K562 treated with DMSO at 1 percent for 48 hours (cell line): ENCODE measurements around the gene CHPF. TPM values are rescaled to one million over a fixed set of nuclear protein-coding genes. Genes with fewer than 3 reads are reported as not detected.

Source experiments
- total RNA-seq: library from RNA; unstranded; fragments of 300-600 nt; gene quantifications from 2 replicates; pipeline ENCODE4 v1.2.3, GENCODE V29; 2022; ENCODE audit warnings: low replicate concordance; ENCODE audit errors: extremely low read depth

Gene CHPF
- 168 TPM in 1 of 2 replicates, not detected in the other for total RNA-seq

GRCh38 chr2:219543596-219544358 is at the start of gene CHPF, which contains the start of gene TMEM198:
Gene CHPF, minus strand, starts transcription at chr2:219543809. Its CDS starts 271 bp downstream, at chr2:219543538.
Gene TMEM198, plus strand, starts transcription at chr2:219544028. Its CDS starts 700 bp downstream, at chr2:219544728.

GRCh38 chr2:219572237-219573001 is 28.8 kb upstream of the CHPF start, which contains the start of gene INHA:
Gene INHA, plus strand, starts transcription at chr2:219572310. Its CDS starts 65 bp downstream, at chr2:219572375.

GRCh38 chr2:219571311-219572236 is 28.0 kb upstream of the CHPF start, which contains the start of gene OBSL1:
Gene OBSL1, minus strand, starts transcription at chr2:219571539. Its CDS starts 307 bp downstream, at chr2:219571232.

GRCh38 chr2:219514196-219514761 is 29.3 kb downstream of the CHPF start, which contains the start of gene ASIC4:
Gene ASIC4, plus strand, starts transcription at chr2:219514482. Its CDS starts 243 bp downstream, at chr2:219514725.

GRCh38 chr2:219498280-219499057 is 45.1 kb downstream of the CHPF start, which contains the start of gene GMPPA:
Gene GMPPA, plus strand, starts transcription at chr2:219498891. Its CDS starts 1,085 bp downstream, at chr2:219499976.

Other genes starting within 250 kb of the CHPF start
- not detected in 2 replicates for gene PTPRN, start 234.4 kb downstream of the CHPF start, total RNA-seq
- gene RESP18, start 211.1 kb downstream of the CHPF start, total RNA-seq = not detected in 2 replicates
- gene DNPEP, start 155.9 kb downstream of the CHPF start, total RNA-seq = not detected in 2 replicates
- not detected in 2 replicates for gene DES, start 125.4 kb downstream of the CHPF start, total RNA-seq
- gene SPEG, start 109.0 kb downstream of the CHPF start, total RNA-seq = not detected in 2 replicates
- 259 TPM in 1 of 2 replicates, not detected in the other for gene GMPPA, start 44.9 kb downstream of the CHPF start, total RNA-seq
- gene ASIC4, start 29.3 kb downstream of the CHPF start, total RNA-seq = not detected in 2 replicates
- gene TMEM198, start 219 bp upstream of the CHPF start, total RNA-seq = not detected in 2 replicates
- not detected in 2 replicates for gene OBSL1, start 27.7 kb upstream of the CHPF start, total RNA-seq
- not detected in 2 replicates for gene INHA, start 28.5 kb upstream of the CHPF start, total RNA-seq
- gene STK11IP, start 54.0 kb upstream of the CHPF start, total RNA-seq = not detected in 2 replicates
- gene SLC4A3, start 83.8 kb upstream of the CHPF start, total RNA-seq = not detected in 2 replicates